T-helper 2 cell (primary cell): ENCODE results near the gene PDHA1.

Source experiments
- DNase-seq, 5 experiments: peaks; one replicate each; pipeline versions ENCODE4 v3.0.0 to v3.0.0-alpha.2; 2012 to 2022
- total RNA-seq, 2 donors: gene quantifications; one replicate each; lab custom pipeline; 2026; lab: John Stamatoyannopoulos, UW

Gene PDHA1
- total RNA-seq, result 57.7 to 57.9 reads per million in 2 donors

GRCh38 chrX:19343535-19344408 lies at the start of gene PDHA1:
Gene PDHA1 (plus strand): TSS chrX:19343927. CDS start chrX:19344038, 111 bp downstream.
- peak; percentile 80 to 95 (median 90) for DNase-seq

GRCh38 chrX:19303256-19303880 lies 40.4 kb upstream of the PDHA1 start:
- DNase-seq, result no peak

- no peak for DNase-seq
Observed at GRCh38 chrX:19326567-19326966, 17.2 kb upstream of the PDHA1 start.

GRCh38 chrX:19331831-19332230 lies 11.9 kb upstream of the PDHA1 start:
- DNase-seq, result no peak

GRCh38 chrX:19332983-19333382 lies 10.7 kb upstream of the PDHA1 start:
- DNase-seq, result no peak

- DNase-seq, result peak in 1 of 5 experiments; percentile 38
Observed at GRCh38 chrX:19334945-19335626, 8.6 kb upstream of the PDHA1 start.

- DNase-seq, result no peak
Observed at GRCh38 chrX:19342331-19342906, 1.3 kb upstream of the PDHA1 start.

GRCh38 chrX:19343085-19343534 lies 617 bp upstream of the PDHA1 start:
- no peak for DNase-seq

- DNase-seq, result no peak
Observed at GRCh38 chrX:19344661-19345060, 934 bp downstream of the PDHA1 start.

GRCh38 chrX:19347916-19348315 lies 4.2 kb downstream of the PDHA1 start:
- no peak for DNase-seq

GRCh38 chrX:19349264-19349663 lies 5.5 kb downstream of the PDHA1 start:
- no peak for DNase-seq

- peak in 1 of 5 experiments; percentile 31 for DNase-seq
Observed at GRCh38 chrX:19350941-19351384, 7.2 kb downstream of the PDHA1 start.

- DNase-seq, result no peak
Observed at GRCh38 chrX:19354625-19355024, 10.9 kb downstream of the PDHA1 start.

- no peak for DNase-seq
Observed at GRCh38 chrX:19358521-19358920, 14.8 kb downstream of the PDHA1 start.

GRCh38 chrX:19360903-19361302 lies 17.2 kb downstream of the PDHA1 start:
- DNase-seq, result no peak

- no peak for DNase-seq
Observed at GRCh38 chrX:19361701-19362100, 18.0 kb downstream of the PDHA1 start.

- DNase-seq, result no peak
Observed at GRCh38 chrX:19368576-19368975, 24.8 kb downstream of the PDHA1 start.

GRCh38 chrX:19370061-19370460 lies 26.3 kb downstream of the PDHA1 start:
- DNase-seq, result no peak

GRCh38 chrX:19372170-19372546 lies 28.4 kb downstream of the PDHA1 start:
- peak; percentile 17 to 62 (median 38) for DNase-seq

GRCh38 chrX:19372547-19373331 lies 29.0 kb downstream of the PDHA1 start:
- DNase-seq, result peak in 1 of 5 experiments; percentile 1

GRCh38 chrX:19373351-19373891 lies 29.7 kb downstream of the PDHA1 start:
- no peak for DNase-seq

- no peak for DNase-seq
Observed at GRCh38 chrX:19375546-19375945, 31.8 kb downstream of the PDHA1 start.
